ENCODE results near the gene MXD3.

Gene MXD3

GRCh38 chr5:177302354-177303110 is 9.2 kb downstream of the MXD3 start:
- DNase-seq: no peak

GRCh38 chr5:177301503-177302165 is 10.1 kb downstream of the MXD3 start:
- DNase-seq: no peak

- DNase-seq: no peak
Observed at GRCh38 chr5:177300951-177301350, 10.7 kb downstream of the MXD3 start.

- no peak for DNase-seq
Observed at GRCh38 chr5:177300236-177300880, 11.3 kb downstream of the MXD3 start.

- DNase-seq: no peak
Observed at GRCh38 chr5:177299697-177300096, 12.0 kb downstream of the MXD3 start.

GRCh38 chr5:177297922-177298321 is 13.8 kb downstream of the MXD3 start:
- DNase-seq: no peak

GRCh38 chr5:177296581-177296980 is 15.1 kb downstream of the MXD3 start:
- DNase-seq: no peak

- no peak for DNase-seq
Observed at GRCh38 chr5:177295924-177296323, 15.8 kb downstream of the MXD3 start.

GRCh38 chr5:177294632-177295031 is 17.1 kb downstream of the MXD3 start:
- no peak for DNase-seq

GRCh38 chr5:177293819-177294581 is 17.7 kb downstream of the MXD3 start:
- no peak for DNase-seq

GRCh38 chr5:177291735-177292134 is 20.0 kb downstream of the MXD3 start:
- no peak for DNase-seq

GRCh38 chr5:177290816-177291596 is 20.7 kb downstream of the MXD3 start:
- no peak for DNase-seq

- DNase-seq: no peak
Observed at GRCh38 chr5:177288191-177288590, 23.5 kb downstream of the MXD3 start.

- DNase-seq: no peak
Observed at GRCh38 chr5:177276886-177277285, 34.8 kb downstream of the MXD3 start.

GRCh38 chr5:177275883-177276282 is 35.8 kb downstream of the MXD3 start:
- DNase-seq: no peak

GRCh38 chr5:177271113-177271512 is 40.6 kb downstream of the MXD3 start:
- no peak for DNase-seq

- no peak for DNase-seq
Observed at GRCh38 chr5:177270653-177271052, 41.0 kb downstream of the MXD3 start.

- no peak for DNase-seq
Observed at GRCh38 chr5:177269976-177270375, 41.7 kb downstream of the MXD3 start.

- DNase-seq: no peak
Observed at GRCh38 chr5:177269232-177269895, 42.3 kb downstream of the MXD3 start.

- DNase-seq: no peak
Observed at GRCh38 chr5:177265395-177265794, 46.3 kb downstream of the MXD3 start.

- DNase-seq: no peak
Observed at GRCh38 chr5:177264178-177264577, 47.5 kb downstream of the MXD3 start.

- no peak for DNase-seq
Observed at GRCh38 chr5:177261510-177261909, 50.2 kb downstream of the MXD3 start.
